OCI-LY1 (cell line): ENCODE results near the gene STAMBPL1.

Source experiments
- H2AFZ ChIP-seq: fragments of 200-600 bp; sonication (generic), shearing (Covaris generic); 2 replicates; pipeline ENCODE4 v1.6.0; 2014; ENCODE audit warnings: antibody characterized with exemption, mild to moderate bottlenecking, low read length
- H3F3A ChIP-seq: fragments of 200-600 bp; sonication (generic), shearing (Covaris generic); 2 replicates; pipeline ENCODE4 v1.6.0; 2014; ENCODE audit warnings: mild to moderate bottlenecking, antibody characterized with exemption, low read length, moderate library complexity; ENCODE audit not compliant: insufficient read depth
- H3K27ac ChIP-seq: fragments of 200-600 bp; sonication (generic); 2 replicates; pipeline ENCODE4 v1.5.1; 2014; ENCODE audit warnings: low read length, mixed run types, mild to moderate bottlenecking, low read depth; ENCODE audit not compliant: poor library complexity, severe bottlenecking
- H3K27me3 ChIP-seq: fragments of 200-600 bp; sonication (generic); 2 replicates; pipeline ENCODE4 v1.6.0; 2014; ENCODE audit warnings: antibody characterized with exemption, mild to moderate bottlenecking, low read length, moderate library complexity; ENCODE audit not compliant: insufficient read depth
- H3K36me3 ChIP-seq: fragments of 200-600 bp; sonication (generic); 2 replicates; pipeline ENCODE4 v1.6.1; 2014; ENCODE audit warnings: mild to moderate bottlenecking, antibody characterized with exemption, low read length, moderate library complexity, mixed read lengths; ENCODE audit not compliant: insufficient read depth
- H3K4me1 ChIP-seq: fragments of 200-600 bp; sonication (generic); 2 replicates; pipeline ENCODE4 v1.5.1; 2014; ENCODE audit warnings: mild to moderate bottlenecking, low read length, moderate library complexity; ENCODE audit not compliant: insufficient read depth, severe bottlenecking
- H3K4me2 ChIP-seq: fragments of 200-600 bp; sonication (generic), shearing (Covaris generic); 2 replicates; pipeline ENCODE4 v1.6.1; 2014; ENCODE audit warnings: low read length
- H3K4me3 ChIP-seq: fragments of 200-600 bp; sonication (generic); 2 replicates; pipeline ENCODE4 v1.5.1; 2014; ENCODE audit warnings: low read length, low read depth, mild to moderate bottlenecking, mixed read lengths; ENCODE audit not compliant: poor library complexity, severe bottlenecking
- H3K79me2 ChIP-seq: fragments of 200-600 bp; shearing (Covaris generic); 2 replicates; pipeline ENCODE4 v1.6.1; 2016; ENCODE audit warnings: mixed run types, low read length, mixed read lengths; ENCODE audit not compliant: insufficient read depth
- H3K9ac ChIP-seq: fragments of 200-600 bp; sonication (generic), shearing (Covaris generic); 2 replicates; pipeline ENCODE4 v1.6.1; 2014; ENCODE audit warnings: mild to moderate bottlenecking, low read length, mixed read lengths
- H3K9me2 ChIP-seq: fragments of 200-600 bp; sonication (generic), shearing (Covaris generic); 2 replicates; pipeline ENCODE4 v1.6.1; 2014; ENCODE audit warnings: low read depth, mild to moderate bottlenecking, low read length, mixed read lengths
- H3K9me3 ChIP-seq: fragments of 200-600 bp; shearing (Covaris generic); 2 replicates; pipeline ENCODE4 v1.6.1; 2014; ENCODE audit warnings: low read length, mixed read lengths
- H4K20me1 ChIP-seq: fragments of 200-600 bp; sonication (generic), shearing (Covaris generic); 2 replicates; pipeline ENCODE4 v1.6.0; 2016; ENCODE audit warnings: mild to moderate bottlenecking, low read length; ENCODE audit not compliant: insufficient read depth
- EZH2 ChIP-seq: fragments of 200-600 bp; sonication (generic), shearing (Covaris generic); IDR thresholded peaks from 2 replicates; pipeline ENCODE4 v1.8.0; 2017; ENCODE audit warnings: borderline replicate concordance, mixed run types, mild to moderate bottlenecking, antibody characterized with exemption, low read length, moderate library complexity, mixed read lengths
- TF ChIP-seq, protein P1 (sequence below): fragments of 200-600 bp; sonication (generic), shearing (Covaris generic); IDR thresholded peaks from 2 replicates; pipeline ENCODE4 v1.5.1; 2017; ENCODE audit warnings: mild to moderate bottlenecking, antibody characterized with exemption, low read length, moderate library complexity, mixed read lengths

STAMBPL1 gene

GRCh38 chr10:88879534-88880281 is at the start of gene STAMBPL1:
TSS of gene STAMBPL1 (plus strand) at chr10:88880245. CDS start at chr10:88901709, 21,464 bp downstream.
- Histone ChIP-seq H3K79me2 (peaks cover 22% of the 10 kb centered on the region), H2AFZ (no peak within 1 kb of the TSS), H3K9me3 (no peaks in the 10 kb centered on the region), H3K9ac (peak within 1 kb of the TSS; percentile 78), H4K20me1 (no peaks in the 10 kb centered on the region), H3K9me2 (no peaks in the 10 kb centered on the region), H3K4me1 (peaks cover 43% of the 10 kb centered on the region), H3K36me3 (no peaks in the 10 kb centered on the region), H3K4me3 (peak within 1 kb of the TSS; percentile 71), H3K4me2 (peak within 1 kb of the TSS; percentile 74), H3K27ac (peak within 1 kb of the TSS; percentile 86), H3F3A (no peaks in the 10 kb centered on the region), H3K27me3 (no peaks in the 10 kb centered on the region)
- no peak for TF ChIP-seq EZH2
- TF ChIP-seq, protein P1, sequence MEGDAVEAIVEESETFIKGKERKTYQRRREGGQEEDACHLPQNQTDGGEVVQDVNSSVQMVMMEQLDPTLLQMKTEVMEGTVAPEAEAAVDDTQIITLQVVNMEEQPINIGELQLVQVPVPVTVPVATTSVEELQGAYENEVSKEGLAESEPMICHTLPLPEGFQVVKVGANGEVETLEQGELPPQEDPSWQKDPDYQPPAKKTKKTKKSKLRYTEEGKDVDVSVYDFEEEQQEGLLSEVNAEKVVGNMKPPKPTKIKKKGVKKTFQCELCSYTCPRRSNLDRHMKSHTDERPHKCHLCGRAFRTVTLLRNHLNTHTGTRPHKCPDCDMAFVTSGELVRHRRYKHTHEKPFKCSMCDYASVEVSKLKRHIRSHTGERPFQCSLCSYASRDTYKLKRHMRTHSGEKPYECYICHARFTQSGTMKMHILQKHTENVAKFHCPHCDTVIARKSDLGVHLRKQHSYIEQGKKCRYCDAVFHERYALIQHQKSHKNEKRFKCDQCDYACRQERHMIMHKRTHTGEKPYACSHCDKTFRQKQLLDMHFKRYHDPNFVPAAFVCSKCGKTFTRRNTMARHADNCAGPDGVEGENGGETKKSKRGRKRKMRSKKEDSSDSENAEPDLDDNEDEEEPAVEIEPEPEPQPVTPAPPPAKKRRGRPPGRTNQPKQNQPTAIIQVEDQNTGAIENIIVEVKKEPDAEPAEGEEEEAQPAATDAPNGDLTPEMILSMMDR = no peak

DNA sequence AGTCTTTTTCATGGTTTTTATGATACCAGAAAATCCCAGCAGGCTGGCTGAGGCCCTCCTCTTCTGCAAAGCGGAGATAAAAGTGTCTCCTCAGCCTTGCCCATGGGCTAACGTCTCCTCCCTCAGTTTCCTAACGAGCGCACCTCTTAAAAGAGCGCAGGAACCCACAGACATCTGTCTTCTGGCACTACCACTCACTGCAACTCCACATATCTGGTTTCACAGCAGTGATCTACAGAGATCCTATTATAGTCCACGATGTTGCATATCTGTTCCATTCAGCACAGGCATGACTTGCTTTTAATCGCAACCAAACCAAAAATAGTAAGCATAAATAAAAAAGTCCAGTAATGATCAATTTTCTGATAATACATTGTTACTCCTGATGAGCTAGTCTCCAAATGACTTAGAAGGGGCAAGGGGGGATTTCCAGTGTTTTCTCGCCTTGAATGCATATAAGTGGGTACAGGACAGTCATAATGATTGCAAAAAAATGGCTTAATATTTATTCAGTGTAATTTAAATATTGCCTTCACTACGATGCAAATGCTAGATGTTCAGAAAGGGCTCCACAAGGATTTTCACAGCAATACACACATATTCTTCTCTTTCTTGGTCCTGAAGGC is 49.3 kb upstream of the STAMBPL1 start:
- Histone ChIP-seq H4K20me1 (no peaks in the 10 kb centered on the region), H3K27me3 (no peaks in the 10 kb centered on the region), H3K9ac (no peak overlapping the region), H3K4me1 (no peaks in the 10 kb centered on the region), H2AFZ (no peak overlapping the region), H3K79me2 (no peaks in the 10 kb centered on the region), H3K9me3 (no peaks in the 10 kb centered on the region), H3K27ac (no peak overlapping the region), H3K4me3 (no peak overlapping the region), H3F3A (no peaks in the 10 kb centered on the region), H3K36me3 (no peaks in the 10 kb centered on the region), H3K9me2 (no peaks in the 10 kb centered on the region), H3K4me2 (no peak overlapping the region)
- TF ChIP-seq EZH2 = no peak
- TF ChIP-seq, protein P1 = no peak

DNA sequence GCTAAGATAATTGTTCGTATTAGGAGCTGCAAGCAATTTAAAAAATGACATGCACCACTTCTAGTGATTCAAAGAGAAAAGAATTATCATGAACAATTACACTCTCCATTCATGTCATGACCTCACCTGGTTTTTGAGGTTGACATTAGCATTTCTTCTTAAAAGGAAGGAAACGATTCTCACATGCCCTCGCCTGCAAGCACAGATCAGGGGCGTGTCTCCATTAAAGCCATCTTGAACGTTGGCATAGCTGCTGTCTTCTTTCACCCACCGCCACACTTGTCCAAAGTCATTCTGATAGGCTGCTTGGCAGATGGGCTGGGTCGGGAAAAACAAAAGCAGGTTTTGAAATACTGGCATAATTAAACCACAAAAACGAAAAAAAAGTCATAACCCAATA is 48.3 kb upstream of the STAMBPL1 start:
- Histone ChIP-seq H3K27ac (no peak overlapping the region), H3K36me3 (no peaks in the 10 kb centered on the region), H3K9ac (no peak overlapping the region), H3K4me2 (no peak overlapping the region), H3K27me3 (no peaks in the 10 kb centered on the region), H3F3A (no peaks in the 10 kb centered on the region), H3K9me2 (no peaks in the 10 kb centered on the region), H4K20me1 (no peaks in the 10 kb centered on the region), H3K4me1 (no peaks in the 10 kb centered on the region), H3K9me3 (no peaks in the 10 kb centered on the region), H3K4me3 (no peak overlapping the region), H2AFZ (no peak overlapping the region), H3K79me2 (no peaks in the 10 kb centered on the region)
- no peak for TF ChIP-seq EZH2
- TF ChIP-seq, protein P1 = no peak
